Keratinocyte (primary cell): ENCODE results near the gene SH3D19. TPM values are rescaled to one million over a fixed set of nuclear protein-coding genes. Genes with fewer than 3 reads are reported as not detected.

Experiments
- DNase-seq: peaks from one replicate; pipeline ENCODE4 v3.0.0-alpha.2; 2011; ENCODE audit warnings: low read depth, missing footprints, low spot score
- FAIRE-seq: peaks from 2 replicates; lab custom pipeline; 2011; peaks lifted over from hg19 to GRCh38; lab: Jason Lieb, UNC
- H2AFZ ChIP-seq: 2 replicates; pipeline ENCODE4 v1.6.0; 2012; ENCODE audit warnings: low read length, control low read depth, inconsistent platforms; ENCODE audit not compliant: control insufficient read depth
- H3K27ac ChIP-seq: 2 replicates; pipeline ENCODE4 v1.5.1; 2011; ENCODE audit warnings: low read length; ENCODE audit not compliant: control insufficient read depth, insufficient read depth
- H3K27me3 ChIP-seq: 3 replicates; pipeline ENCODE4 v1.6.0; 2011; ENCODE audit warnings: low read length; ENCODE audit not compliant: control insufficient read depth, insufficient read depth; ENCODE audit errors: extremely low read depth
- H3K36me3 ChIP-seq, 2 experiments: 2 replicates in 1 of 2; 3 replicates in 1 of 2; pipeline ENCODE4 v1.5.1; 2011; ENCODE audit warnings: low read length in 2 of 2, mild to moderate bottlenecking in 1 of 2; ENCODE audit not compliant: control insufficient read depth in 2 of 2, insufficient read depth in 2 of 2; ENCODE audit errors: extremely low read depth in 1 of 2
- H3K4me1 ChIP-seq: 3 replicates; pipeline ENCODE4 v1.5.1; 2011; ENCODE audit warnings: low read length; ENCODE audit not compliant: control insufficient read depth, insufficient read depth; ENCODE audit errors: extremely low read depth
- H3K4me2 ChIP-seq: 3 replicates; pipeline ENCODE4 v1.6.0; 2011; ENCODE audit warnings: low read depth, low read length; ENCODE audit not compliant: control insufficient read depth, insufficient read depth; ENCODE audit errors: extremely low read depth
- H3K4me3 ChIP-seq, 3 experiments: fragments of 200-600 bp in 1 of 3; sonication (generic) in 1 of 3; 2 replicates in 2 of 3; 3 replicates in 1 of 3; pipeline ENCODE4 v1.5.1; 2011 to 2016; ENCODE audit warnings: low read length in 3 of 3, mild to moderate bottlenecking in 3 of 3, control low read depth in 2 of 3, inconsistent platforms in 1 of 3, low read depth in 1 of 3, mixed read lengths in 1 of 3, mixed run types in 1 of 3, moderate library complexity in 1 of 3; ENCODE audit not compliant: control insufficient read depth in 2 of 3, insufficient read depth in 2 of 3; ENCODE audit errors: extremely low read depth in 1 of 3
- H3K79me2 ChIP-seq: 2 replicates; pipeline ENCODE4 v1.6.0; 2012; ENCODE audit warnings: low read length; ENCODE audit not compliant: control insufficient read depth, insufficient read depth
- H3K9ac ChIP-seq: 3 replicates; pipeline ENCODE4 v1.6.0; 2011; ENCODE audit warnings: low read length; ENCODE audit not compliant: control insufficient read depth, insufficient read depth; ENCODE audit errors: extremely low read depth
- H3K9me1 ChIP-seq: 3 replicates; pipeline ENCODE4 v1.6.0; 2011; ENCODE audit warnings: low read length; ENCODE audit not compliant: control insufficient read depth, insufficient read depth; ENCODE audit errors: extremely low read depth
- H3K9me3 ChIP-seq: 2 replicates; pipeline ENCODE4 v1.5.1; 2012; ENCODE audit warnings: low read depth, low read length; ENCODE audit not compliant: control insufficient read depth
- H4K20me1 ChIP-seq: 3 replicates; pipeline ENCODE4 v1.6.0; 2011; ENCODE audit warnings: low read length; ENCODE audit not compliant: control insufficient read depth, insufficient read depth; ENCODE audit errors: extremely low read depth
- CTCF ChIP-seq, 3 experiments: IDR thresholded peaks in 1 of 3; conservative IDR thresholded peaks in 1 of 3; optimal IDR thresholded peaks in 1 of 3; 2 replicates in 2 of 3; 3 replicates in 1 of 3; pipeline versions ENCODE3 to v1.5.1; 2011; ENCODE audit warnings: low read length in 3 of 3, mild to moderate bottlenecking in 3 of 3, moderate library complexity in 2 of 3, control low read depth in 1 of 3, inconsistent platforms in 1 of 3; ENCODE audit not compliant: insufficient read depth in 2 of 3; ENCODE audit errors: extremely low read depth in 1 of 3
- EZH2 ChIP-seq: IDR thresholded peaks from one replicate; pipeline ENCODE4 v1.6.1; 2012; ENCODE audit warnings: inconsistent platforms, mild to moderate bottlenecking, low read length, moderate library complexity
- dilution Hi-C: fragments of 300-500 bp; cut with MboI; formaldehyde crosslinking; loops from one replicate; pipeline ENCODE4 v1.7.0; 2020; ENCODE audit warnings: low sequenced_read_pairs; ENCODE audit not compliant: extremely low pct_ligation_motif_present
- polyA plus RNA-seq, 5 experiments: library from polyadenylated mRNA; depleted of rRNA in 3 of 5; stranded (reverse) in 3 of 5; stranded (forward) in 1 of 5; unstranded in 1 of 5; fragments of >200 nt; gene quantifications; 1 replicate in 1 of 5; 2 replicates in 3 of 5; 3 replicates in 1 of 5; pipeline versions ENCODE4 v1.2.1 to v1.2.3, GENCODE V29; 2011 to 2012; ENCODE audit warnings: missing spikeins in 2 of 5, low read depth in 1 of 5, low replicate concordance in 1 of 5

Gene SH3D19
- polyA plus RNA-seq, 1 donor (not counting 4 experiments of a cell fraction or from before 2014, with no cell fraction given) = 24.8 TPM

DNA sequence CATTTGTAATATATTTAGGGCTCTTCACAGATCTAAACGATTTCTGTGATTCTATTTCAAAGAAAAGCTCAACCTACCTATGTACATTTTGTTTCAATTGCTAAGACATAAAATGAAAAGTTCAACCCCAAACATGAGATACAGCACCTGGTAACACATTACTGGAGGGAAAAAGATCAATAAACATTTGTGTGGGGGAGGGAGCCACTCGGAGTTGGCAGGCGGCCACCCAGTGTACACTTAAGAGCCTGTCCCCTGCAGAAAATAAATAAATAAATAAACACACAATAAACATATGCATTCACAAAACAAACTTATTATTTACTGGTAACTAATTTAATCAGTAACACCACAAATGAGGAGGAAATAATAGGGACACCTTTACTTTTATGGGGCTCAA lies 29.2 kb downstream of the SH3D19 start:
- H3K4me1 ChIP-seq = peaks cover 8% of the 10 kb centered on the region
- H3K36me3 ChIP-seq = peaks cover 1 to 8% of the 10 kb centered on the region in 2 experiments
- H3K27me3 ChIP-seq = no peaks in the 10 kb centered on the region
- H4K20me1 ChIP-seq = no peaks in the 10 kb centered on the region
- H3K27ac ChIP-seq = no peak overlapping the region
- no peaks in the 10 kb centered on the region for H3K9me1 ChIP-seq
- dilution Hi-C loops = no loop called here
- no peak overlapping the region for H3K4me3 ChIP-seq
- H2AFZ ChIP-seq = no peak overlapping the region
- no peaks in the 10 kb centered on the region for H3K9me3 ChIP-seq
- no peak overlapping the region for H3K4me2 ChIP-seq
- H3K79me2 ChIP-seq = peaks cover 40% of the 10 kb centered on the region
- DNase-seq (no peak), FAIRE-seq (no peak)
- TF ChIP-seq EZH2 = no peak
- TF ChIP-seq CTCF (optimal IDR thresholded peaks at IDR 0.05 in 1 of 3, IDR thresholded peaks at IDR 0.05 in 1 of 3, conservative IDR thresholded peaks at IDR 0.05 in 1 of 3; ENCODE audit: extremely low read depth in 1 of 3, insufficient read depth in 2 of 3, low read length in 3 of 3) = no peak
- H3K9ac ChIP-seq = no peak overlapping the region

DNA sequence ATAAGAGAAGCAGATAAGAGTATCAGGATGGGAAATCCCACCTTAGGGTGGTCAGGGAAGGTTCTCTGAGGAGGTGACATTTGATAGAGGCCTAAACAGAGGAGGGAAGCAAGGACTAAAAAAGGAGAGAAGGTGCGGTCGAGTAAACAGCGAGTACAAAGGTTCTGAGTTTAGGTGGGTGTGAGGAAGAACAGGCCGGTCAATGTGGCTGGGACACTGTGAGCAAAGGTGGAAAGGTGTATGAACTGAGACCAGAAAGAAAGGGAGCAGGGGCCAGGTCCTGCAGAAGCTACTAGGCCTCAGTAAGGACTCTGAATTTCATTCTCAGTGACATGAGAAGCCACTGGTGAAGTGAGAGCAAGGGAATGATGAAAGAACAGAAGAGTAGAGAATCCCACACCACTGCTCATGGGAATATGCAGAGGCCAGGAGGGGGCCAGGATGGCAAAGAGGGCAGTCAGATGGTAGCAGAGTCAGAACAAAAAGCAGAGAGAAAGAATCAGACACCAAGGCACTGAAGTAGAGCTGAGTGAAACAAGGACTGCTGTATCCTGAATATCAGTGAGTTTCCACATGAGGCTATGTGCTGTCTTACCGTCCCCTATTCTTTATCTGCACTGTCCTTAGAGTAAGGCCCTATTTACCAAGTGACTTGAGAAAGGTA lies 30.4 kb downstream of the SH3D19 start:
- dilution Hi-C loops = no loop called here
- no peak overlapping the region for H3K4me2 ChIP-seq
- no peak for FAIRE-seq
- no peak overlapping the region for H3K4me3 ChIP-seq
- peaks cover 1 to 4% of the 10 kb centered on the region in 2 experiments for H3K36me3 ChIP-seq
- no peak overlapping the region for H3K9ac ChIP-seq
- peaks cover 8% of the 10 kb centered on the region for H3K4me1 ChIP-seq
- no peak overlapping the region for H3K27ac ChIP-seq
- H3K27me3 ChIP-seq = no peaks in the 10 kb centered on the region
- H3K9me3 ChIP-seq = no peaks in the 10 kb centered on the region
- no peaks in the 10 kb centered on the region for H3K9me1 ChIP-seq
- peaks cover 37% of the 10 kb centered on the region for H3K79me2 ChIP-seq
- no peak overlapping the region for H2AFZ ChIP-seq
- no peak for TF ChIP-seq CTCF (optimal IDR thresholded peaks at IDR 0.05 in 1 of 3, IDR thresholded peaks at IDR 0.05 in 1 of 3, conservative IDR thresholded peaks at IDR 0.05 in 1 of 3; ENCODE audit: extremely low read depth in 1 of 3, insufficient read depth in 2 of 3, low read length in 3 of 3)
- TF ChIP-seq EZH2 = no peak
- no peaks in the 10 kb centered on the region for H4K20me1 ChIP-seq
- no peak for DNase-seq
